ENCODE results near the gene UQCRHL.

UQCRHL gene

GRCh38 chr1:15834406-15835204 lies 27.2 kb upstream of the UQCRHL start (continued):
- TF ChIP-seq ZSCAN4 (tag by site-specific recombination; IDR thresholded peaks at IDR 0.05), result 0 out of 2 replicates have a peak, but pooled peaks have one; percentile 2
- peak; percentile 85 for TF ChIP-seq YY2 (tag by site-specific recombination; IDR thresholded peaks at IDR 0.05)
- TF ChIP-seq ZNF514 (tag by site-specific recombination; IDR thresholded peaks at IDR 0.05), result no peak
- TF ChIP-seq ZBTB21 (tag by site-specific recombination; IDR thresholded peaks at IDR 0.05), result peak; percentile 49
- no peak for TF ChIP-seq ZNF148 (tag by site-specific recombination; IDR thresholded peaks at IDR 0.05; ENCODE audit: borderline replicate concordance)
- no peak for TF ChIP-seq ZNF624 (tag by site-specific recombination; IDR thresholded peaks at IDR 0.05)
- peak; percentile 98 for TF ChIP-seq SCRT2 (tag by site-specific recombination; IDR thresholded peaks at IDR 0.05)
- no peak for TF ChIP-seq ZNF23 (tag by site-specific recombination; IDR thresholded peaks at IDR 0.05; ENCODE audit: borderline replicate concordance)
- no peak for TF ChIP-seq ZNF354C (tag by site-specific recombination; IDR thresholded peaks at IDR 0.05; ENCODE audit: borderline replicate concordance, low read depth)
- no peak; the same call in 1 of the 2 replicates for TF ChIP-seq SCRT1 (tag by site-specific recombination; IDR thresholded peaks at IDR 0.05; ENCODE audit: borderline replicate concordance)
- peak; percentile 82 for TF ChIP-seq ZNF660 (tag by site-specific recombination; IDR thresholded peaks at IDR 0.05)
- peak; percentile 99 for TF ChIP-seq TCF7L2 (IDR thresholded peaks at IDR 0.05; ENCODE audit: borderline replicate concordance, low read depth, low read length)
- TF ChIP-seq ZNF174 (tag by site-specific recombination; IDR thresholded peaks at IDR 0.05), result no peak
- TF ChIP-seq ZNF521 (tag by site-specific recombination; IDR thresholded peaks at IDR 0.05), result no peak
- peak; percentile 64 for TF ChIP-seq ZNF18 (tag by site-specific recombination; IDR thresholded peaks at IDR 0.05)
- TF ChIP-seq ZNF571 (tag by site-specific recombination; IDR thresholded peaks at IDR 0.05), result no peak
- TF ChIP-seq ZNF580 (tag by site-specific recombination; IDR thresholded peaks at IDR 0.05), result peak; percentile 64
- TF ChIP-seq ZEB2 (tag by site-specific recombination; IDR thresholded peaks at IDR 0.05), result peak; percentile 82
- peak; percentile 57; the same call in 1 of the 2 replicates for TF ChIP-seq ZNF391 (tag by site-specific recombination; IDR thresholded peaks at IDR 0.05; ENCODE audit: borderline replicate concordance, low read depth)
- no peak for TF ChIP-seq GLI4 (tag by site-specific recombination; IDR thresholded peaks at IDR 0.05)
- TF ChIP-seq AEBP2 (tag by site-specific recombination; IDR thresholded peaks at IDR 0.05; ENCODE audit: borderline replicate concordance), result no peak
- TF ChIP-seq ZNF433 (tag by site-specific recombination; IDR thresholded peaks at IDR 0.05; ENCODE audit: low read depth), result no peak
- peak; percentile 90 for TF ChIP-seq ZNF335 (tag by site-specific recombination; conservative IDR thresholded peaks at IDR 0.05)

Measured in HEK293 (cell line).